T-helper 2 cell treated with Interferon-gamma antibody and Interleukin-4, amounts not matched to agents 5 μg/mL and 100 μg/mL, for 36 hours (primary cell): ENCODE measurements around the gene CYCS.
"Not testable (repeated sequence)": the region's sequence is repeated elsewhere in the genome, so short reads cannot be mapped to it uniquely, and the experiment has no call there.

Experiments
- DNase-seq: peaks from one replicate; pipeline ENCODE4 v3.0.0; 2021; ENCODE audit warnings: low spot score
- H3K27ac Mint-ChIP-seq: one replicate; pipeline ENCODE4 v1.8.0; 2021; ENCODE audit warnings: mild to moderate bottlenecking, mixed read lengths
- H3K27me3 Mint-ChIP-seq: one replicate; pipeline ENCODE4 v1.8.0; 2021; ENCODE audit warnings: low read depth, mixed read lengths
- H3K36me3 Mint-ChIP-seq: one replicate; pipeline ENCODE4 v1.8.0; 2021; ENCODE audit warnings: low read depth, mixed read lengths
- H3K4me1 Mint-ChIP-seq: one replicate; pipeline ENCODE4 v1.8.0; 2021; ENCODE audit warnings: low read depth, mixed read lengths
- H3K4me3 Mint-ChIP-seq: one replicate; pipeline ENCODE4 v1.8.0; 2022; ENCODE audit warnings: mild to moderate bottlenecking, moderate library complexity, mixed read lengths
- H3K9me3 Mint-ChIP-seq: one replicate; pipeline ENCODE4 v1.8.0; 2021; ENCODE audit warnings: mixed read lengths

Gene CYCS

GRCh38 chr7:25134358-25135010 lies 9.4 kb upstream of the CYCS start:
- Mint-ChIP-seq H3K4me3 (no peak overlapping the region), H3K27ac (no peak overlapping the region), H3K9me3 (peaks cover 3% of the 10 kb centered on the region), H3K36me3 (no peaks in the 10 kb centered on the region), H3K27me3 (no peaks in the 10 kb centered on the region), H3K4me1 (peaks cover 13% of the 10 kb centered on the region)
- DNase-seq: no peak

GRCh38 chr7:25132430-25132829 lies 7.4 kb upstream of the CYCS start:
- peaks cover 3% of the 10 kb centered on the region for H3K9me3 Mint-ChIP-seq
- no peak overlapping the region for H3K4me3 Mint-ChIP-seq
- H3K4me1 Mint-ChIP-seq: peaks cover 13% of the 10 kb centered on the region
- H3K27me3 Mint-ChIP-seq: no peaks in the 10 kb centered on the region
- H3K36me3 Mint-ChIP-seq: no peaks in the 10 kb centered on the region
- no peak overlapping the region for H3K27ac Mint-ChIP-seq
- no peak for DNase-seq

GRCh38 chr7:25126751-25127150 lies 1.7 kb upstream of the CYCS start:
- Mint-ChIP-seq H3K36me3 (peaks cover 30% of the 10 kb centered on the region), H3K9me3 (peaks cover 3% of the 10 kb centered on the region), H3K4me3 (no peak overlapping the region), H3K27ac (peak overlapping the region; percentile 62), H3K4me1 (peaks cover 27% of the 10 kb centered on the region), H3K27me3 (no peaks in the 10 kb centered on the region)
- no peak for DNase-seq

GRCh38 chr7:25124465-25125136 lies 459 bp downstream of the CYCS start:
- peaks cover 27% of the 10 kb centered on the region for H3K4me1 Mint-ChIP-seq
- no peaks in the 10 kb centered on the region for H3K9me3 Mint-ChIP-seq
- no peaks in the 10 kb centered on the region for H3K27me3 Mint-ChIP-seq
- DNase-seq: peak; percentile 19
- H3K4me3 Mint-ChIP-seq: peak overlapping the region; percentile 100
- H3K36me3 Mint-ChIP-seq: peaks cover 46% of the 10 kb centered on the region
- peak overlapping the region; percentile 100 for H3K27ac Mint-ChIP-seq

GRCh38 chr7:25122373-25122772 lies 2.7 kb downstream of the CYCS start:
- no peak for DNase-seq
- peaks cover 30% of the 10 kb centered on the region for H3K4me1 Mint-ChIP-seq
- no peaks in the 10 kb centered on the region for H3K9me3 Mint-ChIP-seq
- no peak overlapping the region for H3K27ac Mint-ChIP-seq
- no peaks in the 10 kb centered on the region for H3K27me3 Mint-ChIP-seq
- H3K4me3 Mint-ChIP-seq: no peak overlapping the region
- peaks cover 50% of the 10 kb centered on the region for H3K36me3 Mint-ChIP-seq

GRCh38 chr7:25121599-25121998 lies 3.5 kb downstream of the CYCS start:
- Mint-ChIP-seq H3K36me3 (peaks cover 52% of the 10 kb centered on the region), H3K4me1 (peaks cover 32% of the 10 kb centered on the region), H3K9me3 (no peaks in the 10 kb centered on the region), H3K27me3 (no peaks in the 10 kb centered on the region), H3K27ac (no peak overlapping the region), H3K4me3 (no peak overlapping the region)
- no peak for DNase-seq

GRCh38 chr7:25119102-25119501 lies 6.0 kb downstream of the CYCS start:
- Mint-ChIP-seq H3K9me3 (no peaks in the 10 kb centered on the region), H3K4me3 (no peak overlapping the region), H3K27ac (no peak overlapping the region), H3K27me3 (no peaks in the 10 kb centered on the region), H3K4me1 (peaks cover 24% of the 10 kb centered on the region), H3K36me3 (peaks cover 42% of the 10 kb centered on the region)
- no peak for DNase-seq

- peaks cover 15% of the 10 kb centered on the region for H3K4me1 Mint-ChIP-seq
- no peak for DNase-seq
- H3K27ac Mint-ChIP-seq: no peak overlapping the region
- H3K4me3 Mint-ChIP-seq: no peak overlapping the region
- H3K36me3 Mint-ChIP-seq: peaks cover 34% of the 10 kb centered on the region
- H3K9me3 Mint-ChIP-seq: no peaks in the 10 kb centered on the region
- no peaks in the 10 kb centered on the region for H3K27me3 Mint-ChIP-seq
Measured at GRCh38 chr7:25118048-25118753, 6.9 kb downstream of the CYCS start.

- H3K9me3 Mint-ChIP-seq: no peaks in the 10 kb centered on the region
- H3K4me3 Mint-ChIP-seq: no peak overlapping the region
- no peak for DNase-seq
- peaks cover 29% of the 10 kb centered on the region for H3K36me3 Mint-ChIP-seq
- H3K27me3 Mint-ChIP-seq: no peaks in the 10 kb centered on the region
- H3K4me1 Mint-ChIP-seq: peaks cover 14% of the 10 kb centered on the region
- H3K27ac Mint-ChIP-seq: no peak overlapping the region
Measured at GRCh38 chr7:25117226-25118047, 7.6 kb downstream of the CYCS start.

- DNase-seq: no peak
- H3K4me1 Mint-ChIP-seq: peaks cover 9% of the 10 kb centered on the region
- peak overlapping the region; percentile 58 for H3K27ac Mint-ChIP-seq
- peaks cover 22% of the 10 kb centered on the region for H3K36me3 Mint-ChIP-seq
- no peaks in the 10 kb centered on the region for H3K9me3 Mint-ChIP-seq
- H3K27me3 Mint-ChIP-seq: no peaks in the 10 kb centered on the region
- H3K4me3 Mint-ChIP-seq: no peak overlapping the region
Measured at GRCh38 chr7:25116621-25117020, 8.4 kb downstream of the CYCS start.

GRCh38 chr7:25110514-25110913 lies 14.5 kb downstream of the CYCS start:
- H3K4me1 Mint-ChIP-seq, DNase-seq, H3K4me3 Mint-ChIP-seq, H3K9me3 Mint-ChIP-seq, H3K36me3 Mint-ChIP-seq, H3K27ac Mint-ChIP-seq, H3K27me3 Mint-ChIP-seq: not testable (repeated sequence)

GRCh38 chr7:25109276-25109675 lies 15.8 kb downstream of the CYCS start:
- Mint-ChIP-seq H3K36me3 (peaks cover 2% of the 10 kb centered on the region), H3K4me3 (no peak overlapping the region), H3K4me1 (no peaks in the 10 kb centered on the region), H3K27ac (no peak overlapping the region), H3K9me3 (no peaks in the 10 kb centered on the region), H3K27me3 (peaks cover 2% of the 10 kb centered on the region)
- no peak for DNase-seq

GRCh38 chr7:25105911-25106310 lies 19.1 kb downstream of the CYCS start:
- no peaks in the 10 kb centered on the region for H3K9me3 Mint-ChIP-seq

GRCh38 chr7:25103773-25104172 lies 21.3 kb downstream of the CYCS start:
- Mint-ChIP-seq H3K36me3 (no peaks in the 10 kb centered on the region), H3K4me3 (no peak overlapping the region), H3K27ac (no peak overlapping the region), H3K27me3 (peaks cover 4% of the 10 kb centered on the region), H3K9me3 (no peaks in the 10 kb centered on the region), H3K4me1 (no peaks in the 10 kb centered on the region)
- DNase-seq: no peak

More at GRCh38 chr7:25105911-25106310, 19.1 kb downstream of the CYCS start:
- DNase-seq: no peak
- H3K27me3 Mint-ChIP-seq: peaks cover 2% of the 10 kb centered on the region
- H3K4me3 Mint-ChIP-seq: no peak overlapping the region
- no peak overlapping the region for H3K27ac Mint-ChIP-seq
- H3K36me3 Mint-ChIP-seq: no peaks in the 10 kb centered on the region
- H3K4me1 Mint-ChIP-seq: no peaks in the 10 kb centered on the region
